Naive B cell (primary cell): ENCODE results near the gene BEAN1. TPM values are rescaled to one million over a fixed set of nuclear protein-coding genes. Genes with fewer than 3 reads are reported as not detected.
A peak's percentile ranks its signal among the peaks of the same experiment; 100 is the strongest.
"Not testable (repeated sequence)": the region's sequence is repeated elsewhere in the genome, so short reads cannot be mapped to it uniquely, and the experiment has no call there.

Experiments
- ATAC-seq, 2 donors: fragments of 150-1000 bp; cut with Tn5 transposase; 2 replicates each; pipeline ENCODE4 v1.10.0; 2021; ENCODE audit warnings: low read depth in 2 of 2, mild to moderate bottlenecking in 2 of 2, moderate library complexity in 2 of 2
- DNase-seq: peaks from one replicate; pipeline ENCODE4 v3.0.0; 2022
- H3K27ac Mint-ChIP-seq, 6 donors: one replicate each; pipeline ENCODE4 v1.8.0; 2020 to 2022; ENCODE audit warnings: mild to moderate bottlenecking in 6 of 6, mixed read lengths in 6 of 6, moderate library complexity in 5 of 6, inconsistent platforms in 2 of 6
- H3K27me3 Mint-ChIP-seq, 3 donors: one replicate each; pipeline ENCODE4 v1.8.0; 2021 to 2022; ENCODE audit warnings: mixed read lengths in 3 of 3, mild to moderate bottlenecking in 1 of 3
- H3K36me3 Mint-ChIP-seq, 2 donors: one replicate each; pipeline ENCODE4 v1.8.0; 2020 to 2022; ENCODE audit warnings: mixed read lengths in 2 of 2, inconsistent platforms in 1 of 2, mild to moderate bottlenecking in 1 of 2
- H3K4me1 Mint-ChIP-seq, 3 donors: one replicate each; pipeline ENCODE4 v1.8.0; 2020 to 2022; ENCODE audit warnings: mixed read lengths in 3 of 3, inconsistent platforms in 1 of 3, mild to moderate bottlenecking in 1 of 3, moderate library complexity in 1 of 3
- H3K4me3 Mint-ChIP-seq, 8 donors: one replicate each; pipeline ENCODE4 v1.8.0; 2020 to 2022; ENCODE audit warnings: mild to moderate bottlenecking in 8 of 8, mixed read lengths in 8 of 8, moderate library complexity in 8 of 8, inconsistent platforms in 2 of 8
- H3K9me3 Mint-ChIP-seq, 7 donors: one replicate each; pipeline ENCODE4 v1.8.0; 2020 to 2022; ENCODE audit warnings: mixed read lengths in 7 of 7, mild to moderate bottlenecking in 5 of 7, inconsistent platforms in 2 of 7, moderate library complexity in 1 of 7
- polyA plus RNA-seq, 6 donors: library from polyadenylated mRNA; unstranded; fragments of 300-500 nt; fragmentation: Illumina TruSeq; gene quantifications; one replicate each; pipeline ENCODE4 v1.2.3, GENCODE V29; 2021; ENCODE audit warnings: low read depth in 6 of 6

Gene BEAN1
- polyA plus RNA-seq, 6 donors from 2014 or later = not detected

GRCh38 chr16:66497921-66498320 lies 70.8 kb downstream of the BEAN1 start:
- not testable (repeated sequence) for ATAC-seq, H3K27ac Mint-ChIP-seq, DNase-seq, H3K9me3 Mint-ChIP-seq, H3K36me3 Mint-ChIP-seq, H3K4me3 Mint-ChIP-seq
- Mint-ChIP-seq H3K4me1 (peaks cover 5 to 14% (median 5%) of the 10 kb centered on the region in 3 donors), H3K27me3 (peaks cover 0 to 12% (median 8%) of the 10 kb centered on the region in 3 donors)

- H3K4me3 Mint-ChIP-seq, ATAC-seq, H3K27me3 Mint-ChIP-seq, H3K9me3 Mint-ChIP-seq, H3K36me3 Mint-ChIP-seq, H3K27ac Mint-ChIP-seq, DNase-seq: not testable (repeated sequence)
- H3K4me1 Mint-ChIP-seq = peaks cover 0 to 14% (median 6%) of the 10 kb centered on the region in 3 donors
These were observed 74.5 kb downstream of the BEAN1 start for GRCh38 chr16:66501563-66501962.

- Mint-ChIP-seq H3K36me3 (no peaks in the 10 kb centered on the region), H3K9me3 (peaks cover 0 to 3% (median 1%) of the 10 kb centered on the region in 7 donors), H3K27ac (peak overlapping the region in 1 of 6 donors; percentile 42), H3K4me3 (no peak overlapping the region), H3K27me3 (no peaks in the 10 kb centered on the region), H3K4me1 (peaks cover 0 to 14% (median 6%) of the 10 kb centered on the region in 3 donors)
- ATAC-seq = no peak
- DNase-seq = no peak
These were observed 75.2 kb downstream of the BEAN1 start for GRCh38 chr16:66502020-66502913.

- H3K36me3 Mint-ChIP-seq = no peaks in the 10 kb centered on the region
- ATAC-seq (no peak), DNase-seq (no peak)
- H3K4me1 Mint-ChIP-seq = peaks cover 5 to 14% (median 6%) of the 10 kb centered on the region in 3 donors
- H3K4me3 Mint-ChIP-seq = no peak overlapping the region
- H3K27me3 Mint-ChIP-seq = no peaks in the 10 kb centered on the region
- H3K27ac Mint-ChIP-seq = peak overlapping the region in 1 of 6 donors; percentile 6
- peaks cover 0 to 3% (median 0%) of the 10 kb centered on the region in 7 donors for H3K9me3 Mint-ChIP-seq
These were observed 75.9 kb downstream of the BEAN1 start for GRCh38 chr16:66503030-66503429.

- ATAC-seq (no peak), DNase-seq (no peak)
- Mint-ChIP-seq H3K36me3 (no peaks in the 10 kb centered on the region), H3K4me3 (no peak overlapping the region), H3K27me3 (no peaks in the 10 kb centered on the region), H3K27ac (no peak overlapping the region), H3K9me3 (peaks cover 0 to 3% (median 0%) of the 10 kb centered on the region in 7 donors), H3K4me1 (peaks cover 11 to 14% (median 11%) of the 10 kb centered on the region in 3 donors)
These were observed 76.5 kb downstream of the BEAN1 start for GRCh38 chr16:66503612-66504011.

- ATAC-seq = no peak
- no peak overlapping the region for H3K4me3 Mint-ChIP-seq
- no peaks in the 10 kb centered on the region for H3K9me3 Mint-ChIP-seq
- peak overlapping the region in 3 of 6 donors; percentile 44 to 64 (median 51) for H3K27ac Mint-ChIP-seq
- no peaks in the 10 kb centered on the region for H3K36me3 Mint-ChIP-seq
- H3K27me3 Mint-ChIP-seq = peaks cover 0 to 7% (median 0%) of the 10 kb centered on the region in 3 donors
- no peak for DNase-seq
- peaks cover 6 to 16% (median 12%) of the 10 kb centered on the region in 3 donors for H3K4me1 Mint-ChIP-seq
These were observed 80.7 kb downstream of the BEAN1 start for GRCh38 chr16:66507731-66508239.

GRCh38 chr16:66508248-66508913 lies 81.3 kb downstream of the BEAN1 start:
- Mint-ChIP-seq H3K27ac (peak overlapping the region in 1 of 6 donors; percentile 64), H3K36me3 (no peaks in the 10 kb centered on the region), H3K4me3 (peak overlapping the region in 1 of 8 donors; percentile 44), H3K4me1 (peaks cover 6 to 17% (median 15%) of the 10 kb centered on the region in 3 donors), H3K9me3 (no peaks in the 10 kb centered on the region), H3K27me3 (peaks cover 0 to 12% (median 0%) of the 10 kb centered on the region in 3 donors)
- DNase-seq (no peak), ATAC-seq (peak; percentile 23 to 35)

- ATAC-seq (no peak), DNase-seq (no peak)
- Mint-ChIP-seq H3K4me1 (peaks cover 6 to 17% (median 15%) of the 10 kb centered on the region in 3 donors), H3K27me3 (peaks cover 0 to 12% (median 0%) of the 10 kb centered on the region in 3 donors), H3K36me3 (no peaks in the 10 kb centered on the region), H3K4me3 (no peak overlapping the region), H3K9me3 (no peaks in the 10 kb centered on the region), H3K27ac (peak overlapping the region in 1 of 6 donors; percentile 88)
These were observed 81.9 kb downstream of the BEAN1 start for GRCh38 chr16:66508914-66509496.

GRCh38 chr16:66509576-66509975 lies 82.5 kb downstream of the BEAN1 start:
- no peak for DNase-seq
- no peaks in the 10 kb centered on the region for H3K9me3 Mint-ChIP-seq
- H3K36me3 Mint-ChIP-seq = no peaks in the 10 kb centered on the region
- H3K4me3 Mint-ChIP-seq = no peak overlapping the region
- peaks cover 0 to 12% (median 0%) of the 10 kb centered on the region in 3 donors for H3K27me3 Mint-ChIP-seq
- peaks cover 7 to 20% (median 15%) of the 10 kb centered on the region in 3 donors for H3K4me1 Mint-ChIP-seq
- no peak overlapping the region for H3K27ac Mint-ChIP-seq
- ATAC-seq = no peak

GRCh38 chr16:66510298-66510697 lies 83.2 kb downstream of the BEAN1 start:
- H3K36me3 Mint-ChIP-seq = no peaks in the 10 kb centered on the region
- no peak overlapping the region for H3K4me3 Mint-ChIP-seq
- ATAC-seq = no peak
- H3K9me3 Mint-ChIP-seq = no peaks in the 10 kb centered on the region
- peaks cover 0 to 12% (median 0%) of the 10 kb centered on the region in 3 donors for H3K27me3 Mint-ChIP-seq
- peaks cover 14 to 25% (median 15%) of the 10 kb centered on the region in 3 donors for H3K4me1 Mint-ChIP-seq
- H3K27ac Mint-ChIP-seq = no peak overlapping the region
- no peak for DNase-seq

- H3K4me3 Mint-ChIP-seq = no peak overlapping the region
- H3K27me3 Mint-ChIP-seq = peaks cover 0 to 12% (median 0%) of the 10 kb centered on the region in 3 donors
- no peak for DNase-seq
- no peak for ATAC-seq
- peaks cover 18 to 30% (median 20%) of the 10 kb centered on the region in 3 donors for H3K4me1 Mint-ChIP-seq
- no peaks in the 10 kb centered on the region for H3K36me3 Mint-ChIP-seq
- H3K27ac Mint-ChIP-seq = peak overlapping the region in 2 of 6 donors; percentile 6 to 61
- no peaks in the 10 kb centered on the region for H3K9me3 Mint-ChIP-seq
These were observed 83.9 kb downstream of the BEAN1 start for GRCh38 chr16:66510711-66511601.

GRCh38 chr16:66511602-66512271 lies 84.6 kb downstream of the BEAN1 start:
- peaks cover 26 to 37% (median 28%) of the 10 kb centered on the region in 3 donors for H3K4me1 Mint-ChIP-seq
- H3K4me3 Mint-ChIP-seq = no peak overlapping the region
- peaks cover 0 to 12% (median 0%) of the 10 kb centered on the region in 3 donors for H3K27me3 Mint-ChIP-seq
- ATAC-seq (no peak), DNase-seq (no peak)
- no peaks in the 10 kb centered on the region for H3K9me3 Mint-ChIP-seq
- peak overlapping the region in 2 of 6 donors; percentile 29 to 61 for H3K27ac Mint-ChIP-seq
- H3K36me3 Mint-ChIP-seq = no peaks in the 10 kb centered on the region
